Ishikawa (cell line): Measurements from ENCODE around the gene SLC34A1.

ENCODE experiments used
- CREB1 ChIP-seq: IDR thresholded peaks from 2 replicates; pipeline ENCODE4 v1.6.1; 2012; ENCODE audit warnings: low read depth
- EGR1 ChIP-seq: IDR thresholded peaks from 2 replicates; pipeline ENCODE4 v1.6.1; 2012
- EP300 ChIP-seq: IDR thresholded peaks from 2 replicates; pipeline ENCODE4 v1.6.1; 2012; ENCODE audit warnings: borderline replicate concordance
- FOXM1 ChIP-seq: IDR thresholded peaks from 2 replicates; pipeline ENCODE4 v1.6.1; 2012; ENCODE audit warnings: low read depth, borderline replicate concordance
- NFIC ChIP-seq: IDR thresholded peaks from 2 replicates; pipeline ENCODE4 v1.6.1; 2012
- RAD21 ChIP-seq: IDR thresholded peaks from 2 replicates; pipeline ENCODE4 v1.6.1; 2012; ENCODE audit warnings: low read depth
- TAF1 ChIP-seq: IDR thresholded peaks from 2 replicates; pipeline ENCODE4 v1.6.1; 2012; ENCODE audit warnings: low read depth, mild to moderate bottlenecking
- TCF12 ChIP-seq: IDR thresholded peaks from 2 replicates; pipeline ENCODE4 v1.6.1; 2012; ENCODE audit warnings: low read depth
- YY1 ChIP-seq: IDR thresholded peaks from 2 replicates; pipeline ENCODE4 v1.6.1; 2012; ENCODE audit warnings: low read depth
- ZBTB7A ChIP-seq: IDR thresholded peaks from 2 replicates; pipeline ENCODE4 v1.6.1; 2012; ENCODE audit warnings: low read depth
- TF ChIP-seq, protein P1 (sequence below): IDR thresholded peaks from 2 replicates; pipeline ENCODE4 v1.6.1; 2012
- TF ChIP-seq, protein P2 (sequence below): IDR thresholded peaks from 2 replicates; pipeline ENCODE4 v1.6.1; 2012; ENCODE audit warnings: low read depth, mild to moderate bottlenecking
- TF ChIP-seq, protein P3 (sequence below): IDR thresholded peaks from 2 replicates; pipeline ENCODE4 v1.6.1; 2012

DNA sequence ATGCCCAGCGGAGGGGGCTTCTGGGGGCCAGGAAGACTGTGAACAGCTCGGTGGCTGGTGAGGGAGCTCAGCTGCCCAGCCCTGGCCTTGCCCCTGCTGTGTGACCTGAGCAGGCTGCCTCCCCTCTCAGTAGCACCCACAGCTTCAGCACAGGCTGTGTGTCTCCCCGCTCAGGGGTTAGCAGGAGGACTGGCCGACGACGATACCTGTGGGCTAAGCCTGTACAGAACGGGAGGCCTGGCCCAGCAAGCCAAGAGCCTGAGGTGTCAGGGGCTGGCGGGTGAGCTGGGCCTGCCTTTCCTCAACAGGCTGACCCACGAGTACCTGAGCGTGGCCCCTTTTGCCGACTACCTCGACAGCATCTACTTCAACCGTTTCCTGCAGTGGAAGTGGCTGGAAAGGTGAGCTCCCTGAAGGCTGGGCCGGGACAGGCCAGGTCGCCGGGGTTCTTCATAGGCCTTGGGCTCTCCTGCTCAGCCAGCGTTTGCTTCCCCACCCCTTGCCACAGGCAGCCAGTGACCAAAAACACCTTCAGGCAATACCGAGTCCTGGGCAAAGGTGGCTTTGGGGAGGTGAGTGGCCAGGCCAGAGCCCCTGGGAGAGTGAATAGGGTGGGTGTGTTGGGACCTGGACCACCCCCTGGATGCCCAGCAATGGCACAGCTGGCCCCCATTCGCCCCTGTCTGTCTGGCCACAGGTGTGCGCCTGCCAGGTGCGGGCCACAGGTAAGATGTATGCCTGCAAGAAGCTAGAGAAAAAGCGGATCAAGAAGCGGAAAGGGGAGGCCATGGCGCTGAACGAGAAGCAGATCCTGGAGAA is 48.8 kb downstream of the SLC34A1 start:
- no peak for TF ChIP-seq TAF1
- no peak for TF ChIP-seq TCF12
- no peak for TF ChIP-seq ZBTB7A
- TF ChIP-seq CREB1 = no peak
- TF ChIP-seq YY1 = no peak
- no peak for TF ChIP-seq FOXM1
- no peak for TF ChIP-seq EGR1
- TF ChIP-seq, protein P1, sequence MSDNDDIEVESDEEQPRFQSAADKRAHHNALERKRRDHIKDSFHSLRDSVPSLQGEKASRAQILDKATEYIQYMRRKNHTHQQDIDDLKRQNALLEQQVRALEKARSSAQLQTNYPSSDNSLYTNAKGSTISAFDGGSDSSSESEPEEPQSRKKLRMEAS = no peak
- TF ChIP-seq EP300 = no peak
- TF ChIP-seq, protein P2, sequence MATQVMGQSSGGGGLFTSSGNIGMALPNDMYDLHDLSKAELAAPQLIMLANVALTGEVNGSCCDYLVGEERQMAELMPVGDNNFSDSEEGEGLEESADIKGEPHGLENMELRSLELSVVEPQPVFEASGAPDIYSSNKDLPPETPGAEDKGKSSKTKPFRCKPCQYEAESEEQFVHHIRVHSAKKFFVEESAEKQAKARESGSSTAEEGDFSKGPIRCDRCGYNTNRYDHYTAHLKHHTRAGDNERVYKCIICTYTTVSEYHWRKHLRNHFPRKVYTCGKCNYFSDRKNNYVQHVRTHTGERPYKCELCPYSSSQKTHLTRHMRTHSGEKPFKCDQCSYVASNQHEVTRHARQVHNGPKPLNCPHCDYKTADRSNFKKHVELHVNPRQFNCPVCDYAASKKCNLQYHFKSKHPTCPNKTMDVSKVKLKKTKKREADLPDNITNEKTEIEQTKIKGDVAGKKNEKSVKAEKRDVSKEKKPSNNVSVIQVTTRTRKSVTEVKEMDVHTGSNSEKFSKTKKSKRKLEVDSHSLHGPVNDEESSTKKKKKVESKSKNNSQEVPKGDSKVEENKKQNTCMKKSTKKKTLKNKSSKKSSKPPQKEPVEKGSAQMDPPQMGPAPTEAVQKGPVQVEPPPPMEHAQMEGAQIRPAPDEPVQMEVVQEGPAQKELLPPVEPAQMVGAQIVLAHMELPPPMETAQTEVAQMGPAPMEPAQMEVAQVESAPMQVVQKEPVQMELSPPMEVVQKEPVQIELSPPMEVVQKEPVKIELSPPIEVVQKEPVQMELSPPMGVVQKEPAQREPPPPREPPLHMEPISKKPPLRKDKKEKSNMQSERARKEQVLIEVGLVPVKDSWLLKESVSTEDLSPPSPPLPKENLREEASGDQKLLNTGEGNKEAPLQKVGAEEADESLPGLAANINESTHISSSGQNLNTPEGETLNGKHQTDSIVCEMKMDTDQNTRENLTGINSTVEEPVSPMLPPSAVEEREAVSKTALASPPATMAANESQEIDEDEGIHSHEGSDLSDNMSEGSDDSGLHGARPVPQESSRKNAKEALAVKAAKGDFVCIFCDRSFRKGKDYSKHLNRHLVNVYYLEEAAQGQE = no peak
- no peak for TF ChIP-seq RAD21
- TF ChIP-seq, protein P3, sequence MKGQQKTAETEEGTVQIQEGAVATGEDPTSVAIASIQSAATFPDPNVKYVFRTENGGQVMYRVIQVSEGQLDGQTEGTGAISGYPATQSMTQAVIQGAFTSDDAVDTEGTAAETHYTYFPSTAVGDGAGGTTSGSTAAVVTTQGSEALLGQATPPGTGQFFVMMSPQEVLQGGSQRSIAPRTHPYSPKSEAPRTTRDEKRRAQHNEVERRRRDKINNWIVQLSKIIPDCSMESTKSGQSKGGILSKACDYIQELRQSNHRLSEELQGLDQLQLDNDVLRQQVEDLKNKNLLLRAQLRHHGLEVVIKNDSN = no peak
- TF ChIP-seq NFIC = no peak
